ENCODE measurements around the gene EPS15.

- TF ChIP-seq CTCF (IDR thresholded peaks at IDR 0.05) (no peak), POLR2AphosphoS5 (IDR thresholded peaks at IDR 0.05) (no peak), POLR2A (IDR thresholded peaks at IDR 0.05) (no peak)
Observed at GRCh38 chr1:51420867-51421627, 98.0 kb downstream of the EPS15 start.
